Measurements from ENCODE around the gene MCTP1.

GRCh38 chr5:95114305-95114704, 170.6 kb downstream of the MCTP1 start:
- no peak for TF ChIP-seq NFIC (IDR thresholded peaks at IDR 0.05)
- no peak for TF ChIP-seq CEBPB (IDR thresholded peaks at IDR 0.05)
- no peak for TF ChIP-seq TAF1 (IDR thresholded peaks at IDR 0.05; ENCODE audit: low read depth)
- no peak for TF ChIP-seq MAX (IDR thresholded peaks at IDR 0.05)
